Large intestine (tissue), 3 donors: ENCODE results near the gene NR6A1. TPM values are rescaled to one million over a fixed set of nuclear protein-coding genes. Genes with fewer than 3 reads are reported as not detected.

Source experiments
- DNase-seq, 2 donors: peaks; one replicate each; pipeline versions ENCODE4 v3.0.0 to v3.0.0-alpha.2; 2013
- H3K27ac ChIP-seq: one replicate; pipeline ENCODE4 v1.5.1; 2013; ENCODE audit warnings: low read length
- H3K27me3 ChIP-seq: 2 replicates; pipeline ENCODE4 v1.6.1; 2013; ENCODE audit warnings: low read length; ENCODE audit not compliant: control insufficient read depth, insufficient read depth
- H3K36me3 ChIP-seq: 2 replicates; pipeline ENCODE4 v1.6.1; 2013; ENCODE audit warnings: low read length; ENCODE audit not compliant: control insufficient read depth, insufficient read depth
- H3K4me1 ChIP-seq: one replicate; pipeline ENCODE4 v1.6.1; 2013; ENCODE audit warnings: low read length; ENCODE audit not compliant: control insufficient read depth, insufficient read depth
- H3K4me3 ChIP-seq: one replicate; pipeline ENCODE4 v1.5.1; 2013; ENCODE audit warnings: low read length
- H3K9me3 ChIP-seq: one replicate; pipeline ENCODE4 v1.6.1; 2013; ENCODE audit warnings: mild to moderate bottlenecking, low read depth, low read length, moderate library complexity; ENCODE audit not compliant: control insufficient read depth
- WGBS: methylation state at CpG from one replicate; pipeline ENCODE4 v1.1.5; 2013; ENCODE audit warnings: low lambda C conversion rate; ENCODE audit not compliant: insufficient coverage; 5-methylcytosine and 5-hydroxymethylcytosine counted together
- polyA plus RNA-seq: library from polyadenylated mRNA; unstranded; fragments of 120-200 nt; gene quantifications from one replicate; pipeline ENCODE4 v1.2.1, GENCODE V29; 2013

The NR6A1 gene
- polyA plus RNA-seq, 1 donor: 5.0 TPM

DNA sequence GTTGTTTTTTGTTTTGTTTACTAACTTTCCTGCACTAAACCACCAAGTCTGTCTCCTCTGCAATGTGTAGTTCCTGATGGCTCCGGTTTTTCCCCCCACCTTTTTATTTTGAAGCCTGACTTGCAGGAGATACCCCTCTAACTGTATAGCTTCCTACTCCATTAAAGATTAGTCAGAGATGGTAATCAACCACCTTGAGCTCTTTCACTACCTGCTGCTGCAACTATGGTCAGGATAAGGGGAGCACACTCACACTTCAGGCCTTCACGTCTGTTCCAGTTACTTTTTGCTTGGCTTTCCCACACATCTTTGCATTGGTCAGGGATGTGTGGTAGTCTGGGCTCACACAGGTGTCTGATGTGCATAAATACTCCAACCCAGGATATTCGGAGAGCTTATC lies 63.4 kb downstream of the NR6A1 start:
- Histone ChIP-seq H3K36me3 (no peaks in the 10 kb centered on the region), H3K9me3 (no peaks in the 10 kb centered on the region), H3K4me1 (no peaks in the 10 kb centered on the region), H3K4me3 (no peak overlapping the region), H3K27me3 (no peaks in the 10 kb centered on the region), H3K27ac (no peak overlapping the region)
- no peak for DNase-seq
- WGBS: no CpG with 5 or more reads among the region's 3 CpGs

DNA sequence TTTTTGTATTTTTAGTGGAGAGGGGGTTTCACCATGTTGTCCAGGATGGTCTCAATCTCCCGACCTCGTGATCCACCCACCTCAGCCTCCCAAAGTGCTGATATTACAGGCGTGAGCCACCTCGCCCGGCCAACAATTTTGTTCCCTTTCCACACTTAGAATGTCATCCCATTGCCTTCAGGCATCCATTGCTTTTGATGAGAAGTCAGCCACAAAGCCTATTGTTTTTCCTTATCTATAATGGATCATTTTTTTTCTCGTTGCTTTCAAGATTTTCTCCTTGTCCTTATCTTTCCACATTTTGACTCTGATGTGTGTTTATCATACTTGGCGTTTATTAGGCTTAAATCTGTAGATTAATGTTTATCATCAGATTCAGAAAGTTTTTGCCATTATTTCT lies 64.4 kb downstream of the NR6A1 start:
- no peaks in the 10 kb centered on the region for H3K4me1 ChIP-seq
- H3K9me3 ChIP-seq: no peaks in the 10 kb centered on the region
- DNase-seq: no peak
- 86% methylated on average over 2 of the region's 7 CpGs for WGBS
- H3K27ac ChIP-seq: no peak overlapping the region
- no peaks in the 10 kb centered on the region for H3K27me3 ChIP-seq
- H3K36me3 ChIP-seq: no peaks in the 10 kb centered on the region
- H3K4me3 ChIP-seq: no peak overlapping the region

DNA sequence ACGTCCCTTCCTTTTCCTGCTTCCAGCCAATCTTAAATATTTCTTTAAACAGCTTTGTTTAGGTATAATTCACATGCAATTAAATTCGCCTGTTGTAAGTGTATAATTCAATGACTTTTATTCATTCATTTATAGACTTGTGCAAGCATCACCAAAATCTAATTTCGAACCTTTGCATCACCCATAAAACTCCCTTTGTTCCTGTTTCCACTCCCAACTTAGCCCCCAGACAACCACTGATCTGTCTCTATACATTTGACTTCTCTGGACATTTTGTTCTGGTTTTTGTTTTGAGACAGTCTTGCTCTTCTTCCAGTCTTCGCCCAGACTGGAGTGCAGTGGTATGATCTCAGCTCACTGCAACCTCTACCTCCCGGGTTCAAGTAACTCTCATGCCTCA lies 71.5 kb downstream of the NR6A1 start:
- Histone ChIP-seq H3K27me3 (no peaks in the 10 kb centered on the region), H3K9me3 (no peaks in the 10 kb centered on the region), H3K4me1 (no peaks in the 10 kb centered on the region), H3K27ac (no peak overlapping the region), H3K4me3 (no peak overlapping the region), H3K36me3 (no peaks in the 10 kb centered on the region)
- 83% methylated on average over 2 of the region's 5 CpGs for WGBS
- DNase-seq: no peak

DNA sequence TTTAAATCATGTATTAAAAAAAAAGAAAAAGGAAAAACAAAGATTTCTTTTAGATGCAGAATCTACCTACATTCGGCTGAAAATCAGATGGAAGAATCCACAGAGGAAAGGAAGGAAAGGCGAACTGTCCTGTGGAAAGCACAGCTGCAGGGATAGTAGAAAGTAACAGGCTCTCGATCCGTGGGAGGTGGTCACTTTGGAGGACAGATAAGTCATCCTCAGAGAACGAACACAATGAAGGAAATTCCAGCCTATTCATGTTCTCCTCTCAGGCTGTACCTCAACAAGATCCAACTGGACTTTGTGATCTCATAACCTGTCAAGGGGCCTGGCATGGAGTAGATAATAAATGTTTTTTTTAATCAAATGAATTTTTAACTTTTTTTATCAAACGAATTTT lies 72.8 kb downstream of the NR6A1 start:
- no peaks in the 10 kb centered on the region for H3K4me1 ChIP-seq
- H3K36me3 ChIP-seq: no peaks in the 10 kb centered on the region
- no peaks in the 10 kb centered on the region for H3K27me3 ChIP-seq
- H3K9me3 ChIP-seq: no peaks in the 10 kb centered on the region
- H3K27ac ChIP-seq: no peak overlapping the region
- 58% methylated on average over 2 of the region's 6 CpGs for WGBS
- no peak overlapping the region for H3K4me3 ChIP-seq
- no peak for DNase-seq

DNA sequence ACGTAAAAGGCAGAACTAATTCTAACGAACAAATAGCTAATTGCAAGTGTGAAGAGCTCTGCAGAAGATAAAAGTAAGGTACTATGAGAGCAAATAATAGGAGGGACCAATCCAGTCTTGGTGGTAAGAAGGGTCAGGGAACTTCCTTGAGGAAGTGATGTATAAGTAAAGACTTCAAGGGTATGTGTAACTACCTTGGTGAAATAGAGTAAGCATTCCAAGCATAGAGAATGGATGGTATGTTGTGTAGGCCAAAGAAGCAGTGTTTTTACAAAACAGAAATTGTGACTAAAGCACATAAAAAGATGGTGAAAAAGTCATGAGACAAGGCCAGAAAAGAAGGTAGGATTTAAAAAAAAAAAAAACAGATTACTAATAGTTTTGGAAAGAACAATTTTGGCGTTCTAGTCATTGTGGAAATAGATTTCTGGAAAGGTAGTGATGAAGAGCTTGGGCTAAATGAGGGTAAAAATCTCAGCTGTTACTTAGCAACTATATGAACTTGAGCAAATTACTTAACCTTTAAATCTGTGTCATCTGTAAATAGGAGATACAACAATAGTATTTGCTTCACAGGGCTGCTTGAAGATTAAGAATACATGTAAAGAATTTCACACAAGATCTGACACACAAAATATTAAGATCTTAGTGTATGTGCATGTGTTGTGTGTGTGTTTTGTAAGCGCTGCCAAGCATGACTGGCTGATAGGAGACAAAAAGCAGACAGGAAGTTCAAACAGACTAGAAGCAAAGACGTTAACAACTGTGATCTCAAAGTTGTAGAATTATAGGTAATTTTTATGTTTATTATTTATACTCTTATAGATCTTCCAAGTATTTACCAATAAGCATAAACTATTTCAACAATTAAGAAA lies 73.5 kb downstream of the NR6A1 start:
- Histone ChIP-seq H3K9me3 (no peaks in the 10 kb centered on the region), H3K4me1 (no peaks in the 10 kb centered on the region), H3K4me3 (no peak overlapping the region), H3K27me3 (no peaks in the 10 kb centered on the region), H3K27ac (no peak overlapping the region), H3K36me3 (no peaks in the 10 kb centered on the region)
- no peak for DNase-seq
- 83% methylated on average over 4 of the region's 5 CpGs for WGBS

DNA sequence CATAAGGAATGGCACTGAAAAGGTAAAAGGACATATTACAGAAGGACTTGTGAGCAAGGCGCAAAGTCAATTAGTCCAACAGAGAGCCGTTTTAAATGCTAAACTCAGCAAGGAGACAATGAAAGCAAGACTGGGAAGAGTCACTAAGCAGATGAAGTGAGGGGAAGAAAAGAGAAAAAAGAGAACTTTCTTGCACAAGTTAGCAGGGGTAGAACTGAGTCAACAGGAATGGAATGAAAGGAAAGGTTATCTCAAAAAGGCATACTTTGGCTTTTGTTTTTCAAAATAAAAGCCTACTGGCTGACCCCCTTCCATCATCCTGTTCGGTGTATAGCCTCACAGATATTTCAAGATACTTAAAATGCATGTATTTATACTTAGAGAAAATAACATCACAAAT lies 75.0 kb downstream of the NR6A1 start:
- 70% methylated on average over 3 of the region's 3 CpGs for WGBS
- Histone ChIP-seq H3K27ac (no peak overlapping the region), H3K9me3 (no peaks in the 10 kb centered on the region), H3K4me1 (no peaks in the 10 kb centered on the region), H3K4me3 (no peak overlapping the region), H3K36me3 (no peaks in the 10 kb centered on the region), H3K27me3 (no peaks in the 10 kb centered on the region)
- no peak for DNase-seq

DNA sequence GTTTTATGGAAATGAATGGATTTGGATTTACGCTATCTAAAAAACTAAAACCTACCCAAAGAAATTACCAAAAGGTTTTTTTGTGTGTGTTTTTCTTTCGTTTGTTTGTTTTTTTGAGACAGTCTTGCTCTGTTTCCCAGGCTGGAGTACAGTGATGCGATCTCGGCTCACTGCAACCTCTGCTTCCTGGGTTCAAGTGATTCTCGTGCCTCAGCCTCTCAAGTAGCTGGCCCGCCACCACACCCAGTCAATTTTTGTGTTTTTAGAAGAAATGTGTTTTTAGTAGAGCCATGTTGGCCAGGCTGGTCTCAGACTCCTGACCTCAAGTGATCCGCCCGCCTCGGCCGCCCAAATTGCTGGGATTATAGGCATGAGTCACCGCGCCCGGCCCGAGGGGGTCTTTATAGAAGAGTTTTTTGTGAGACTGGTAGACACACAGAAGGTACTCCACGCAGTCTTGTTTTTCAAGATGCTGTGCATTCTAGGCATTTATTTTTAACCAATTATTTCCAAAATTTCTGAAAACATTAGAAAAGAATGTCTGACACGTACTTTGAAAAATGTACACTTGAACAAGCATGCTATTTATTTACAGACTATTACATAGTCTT lies 75.7 kb downstream of the NR6A1 start:
- Histone ChIP-seq H3K4me3 (no peak overlapping the region), H3K4me1 (no peaks in the 10 kb centered on the region), H3K36me3 (no peaks in the 10 kb centered on the region), H3K27me3 (no peaks in the 10 kb centered on the region), H3K27ac (no peak overlapping the region), H3K9me3 (no peaks in the 10 kb centered on the region)
- 90% methylated on average over 4 of the region's 16 CpGs for WGBS
- no peak for DNase-seq

DNA sequence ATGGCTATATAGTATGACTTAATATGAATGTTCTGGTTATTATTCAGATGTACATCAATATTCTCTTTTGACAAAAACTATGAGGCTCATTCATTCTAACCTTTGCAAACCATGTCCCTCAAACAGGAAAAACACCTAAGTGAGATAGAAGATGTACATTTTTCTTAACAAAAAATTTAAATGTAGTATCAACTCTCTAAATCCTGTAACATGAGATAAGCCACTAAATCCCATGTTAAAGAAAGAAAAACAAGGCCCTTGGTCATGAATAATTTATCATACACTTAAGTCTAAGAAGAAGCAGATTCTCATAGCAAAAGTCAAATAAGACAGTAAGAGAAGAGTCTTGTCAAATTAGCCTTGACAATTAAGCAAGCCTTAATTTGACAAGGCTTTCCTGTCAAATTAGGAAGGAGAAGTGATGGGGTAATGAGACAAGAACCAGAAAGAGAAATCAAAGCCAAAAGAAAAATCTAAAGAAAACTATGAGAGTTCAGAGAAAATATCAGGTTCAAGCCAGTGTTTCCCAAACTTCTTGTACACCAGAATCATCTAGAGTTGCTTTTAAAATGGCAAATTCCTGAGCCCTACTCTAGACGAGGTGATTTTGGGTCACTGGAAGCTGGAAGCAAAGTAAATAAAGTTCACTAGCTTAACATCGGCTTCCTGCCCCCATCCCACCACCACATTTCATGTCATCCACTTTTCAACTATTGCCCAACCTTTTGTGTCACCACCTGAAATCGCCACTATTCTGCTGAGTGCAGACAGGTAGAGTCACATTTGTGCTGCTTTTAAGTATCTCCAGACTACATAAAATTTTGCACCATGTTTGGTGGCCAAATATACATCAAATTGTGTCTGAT lies 76.5 kb downstream of the NR6A1 start:
- H3K27ac ChIP-seq: no peak overlapping the region
- H3K36me3 ChIP-seq: no peaks in the 10 kb centered on the region
- no peaks in the 10 kb centered on the region for H3K4me1 ChIP-seq
- DNase-seq: no peak
- WGBS: 67% methylated on average over 3 of the region's 3 CpGs
- no peak overlapping the region for H3K4me3 ChIP-seq
- no peaks in the 10 kb centered on the region for H3K27me3 ChIP-seq
- no peaks in the 10 kb centered on the region for H3K9me3 ChIP-seq

DNA sequence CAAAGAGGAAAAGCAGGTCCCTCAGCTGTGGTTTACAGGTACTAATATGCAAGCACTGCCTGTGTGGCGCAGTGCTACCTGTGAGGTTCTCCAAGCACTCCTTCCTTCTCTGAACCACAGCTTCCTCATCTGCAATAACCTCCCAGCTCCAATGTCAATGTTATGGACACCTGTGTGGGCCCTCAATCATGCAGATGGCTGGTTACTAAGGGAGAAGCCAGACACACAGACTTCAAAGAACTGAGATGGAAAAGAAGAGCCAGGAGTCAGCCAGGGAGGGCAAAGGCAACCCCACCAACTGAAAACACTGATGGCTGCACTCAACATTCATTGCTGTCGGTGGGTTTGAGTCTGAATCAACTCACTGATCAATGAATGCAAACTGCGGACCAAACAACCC lies 77.7 kb downstream of the NR6A1 start:
- no peaks in the 10 kb centered on the region for H3K9me3 ChIP-seq
- no CpG with 5 or more reads among the region's 3 CpGs for WGBS
- no peaks in the 10 kb centered on the region for H3K36me3 ChIP-seq
- no peaks in the 10 kb centered on the region for H3K4me1 ChIP-seq
- DNase-seq: no peak
- H3K27me3 ChIP-seq: no peaks in the 10 kb centered on the region
- no peak overlapping the region for H3K27ac ChIP-seq
- H3K4me3 ChIP-seq: no peak overlapping the region

DNA sequence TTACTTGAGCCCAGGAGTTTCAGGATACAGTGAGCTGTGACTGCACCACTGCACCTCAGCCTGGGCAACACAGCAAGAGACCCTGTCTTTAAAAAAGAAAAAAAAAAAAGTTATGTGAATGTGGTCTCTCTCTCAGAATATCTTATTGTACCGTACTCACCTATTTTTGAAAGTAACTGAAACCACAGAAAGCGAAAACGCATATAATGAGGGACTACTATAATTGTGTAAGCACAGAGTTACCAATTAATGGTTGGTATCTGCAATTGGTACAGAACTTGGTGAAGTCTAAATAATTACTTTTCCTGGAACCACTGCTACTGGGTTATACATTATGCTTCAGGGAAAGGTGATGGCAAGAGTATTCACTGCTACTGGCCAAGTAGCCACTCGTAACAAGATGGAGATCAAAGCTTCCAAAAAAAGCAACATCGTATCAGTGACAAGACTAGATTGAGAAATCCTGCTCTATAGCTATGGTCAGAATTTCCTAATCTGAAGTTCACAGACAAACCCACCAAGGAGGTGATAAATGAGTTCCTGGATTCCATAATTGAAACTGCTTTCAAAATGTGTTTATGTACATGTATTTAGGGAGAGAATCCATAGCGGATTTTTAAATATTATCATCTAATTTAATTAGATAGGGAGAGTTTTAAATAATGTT lies 82.7 kb downstream of the NR6A1 start:
- WGBS: 100% methylated on average over 4 of the region's 6 CpGs
- Histone ChIP-seq H3K4me1 (no peaks in the 10 kb centered on the region), H3K9me3 (no peaks in the 10 kb centered on the region)

More for the DNA sequence above, 82.7 kb downstream of the NR6A1 start:
- DNase-seq: no peak
- Histone ChIP-seq H3K27me3 (no peaks in the 10 kb centered on the region), H3K4me3 (no peak overlapping the region), H3K36me3 (peaks cover 6% of the 10 kb centered on the region), H3K27ac (no peak overlapping the region)
